ENCODE data around the gene ANAPC13.

The ANAPC13 gene

GRCh38 chr3:134463676-134464063, 22.1 kb downstream of the ANAPC13 start:
- TF ChIP-seq, protein P1, sequence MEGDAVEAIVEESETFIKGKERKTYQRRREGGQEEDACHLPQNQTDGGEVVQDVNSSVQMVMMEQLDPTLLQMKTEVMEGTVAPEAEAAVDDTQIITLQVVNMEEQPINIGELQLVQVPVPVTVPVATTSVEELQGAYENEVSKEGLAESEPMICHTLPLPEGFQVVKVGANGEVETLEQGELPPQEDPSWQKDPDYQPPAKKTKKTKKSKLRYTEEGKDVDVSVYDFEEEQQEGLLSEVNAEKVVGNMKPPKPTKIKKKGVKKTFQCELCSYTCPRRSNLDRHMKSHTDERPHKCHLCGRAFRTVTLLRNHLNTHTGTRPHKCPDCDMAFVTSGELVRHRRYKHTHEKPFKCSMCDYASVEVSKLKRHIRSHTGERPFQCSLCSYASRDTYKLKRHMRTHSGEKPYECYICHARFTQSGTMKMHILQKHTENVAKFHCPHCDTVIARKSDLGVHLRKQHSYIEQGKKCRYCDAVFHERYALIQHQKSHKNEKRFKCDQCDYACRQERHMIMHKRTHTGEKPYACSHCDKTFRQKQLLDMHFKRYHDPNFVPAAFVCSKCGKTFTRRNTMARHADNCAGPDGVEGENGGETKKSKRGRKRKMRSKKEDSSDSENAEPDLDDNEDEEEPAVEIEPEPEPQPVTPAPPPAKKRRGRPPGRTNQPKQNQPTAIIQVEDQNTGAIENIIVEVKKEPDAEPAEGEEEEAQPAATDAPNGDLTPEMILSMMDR (conservative IDR thresholded peaks at IDR 0.05), result no peak
- H3K27ac ChIP-seq, result no peak overlapping the region

DNA sequence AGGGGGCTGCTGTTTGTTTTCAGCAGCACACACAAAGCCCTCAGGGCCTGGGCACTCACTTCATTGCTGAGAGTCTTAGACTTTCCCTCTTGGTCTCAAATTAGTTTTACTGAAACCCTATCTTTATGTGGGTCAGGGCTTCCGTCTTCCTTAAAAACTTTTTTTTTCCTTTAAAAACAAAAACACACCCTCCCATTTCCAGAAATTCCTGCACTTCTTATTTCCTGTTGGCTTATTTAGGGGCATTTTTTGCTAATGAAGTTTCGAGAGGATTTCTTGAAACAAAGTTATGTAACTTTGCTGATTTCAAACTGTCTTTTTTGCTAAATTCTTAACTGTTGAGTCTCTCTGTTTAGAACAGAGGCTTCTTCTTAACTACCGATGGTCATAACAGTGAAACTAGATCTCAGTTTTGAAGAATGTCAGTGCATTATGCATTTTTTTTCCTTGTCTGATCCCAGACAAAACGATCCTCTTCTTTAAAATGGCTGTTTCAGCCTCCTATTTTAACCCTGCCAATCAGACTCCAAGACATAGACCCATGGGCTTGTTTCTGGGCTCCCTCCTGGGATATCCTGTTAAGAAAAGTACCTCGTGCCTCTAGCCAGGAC, 23.3 kb downstream of the ANAPC13 start:
- TF ChIP-seq, protein P1 (conservative IDR thresholded peaks at IDR 0.05), result no peak
- H3K27ac ChIP-seq, result no peak overlapping the region

- H3K27ac ChIP-seq, result no peak overlapping the region
Observed at GRCh38 chr3:134460965-134461364, 24.8 kb downstream of the ANAPC13 start.

GRCh38 chr3:134459562-134459961, 26.2 kb downstream of the ANAPC13 start:
- H3K27ac ChIP-seq, result no peak overlapping the region
- TF ChIP-seq, protein P1 (conservative IDR thresholded peaks at IDR 0.05), result no peak

More at GRCh38 chr3:134460965-134461364, 24.8 kb downstream of the ANAPC13 start:
- TF ChIP-seq, protein P1 (conservative IDR thresholded peaks at IDR 0.05), result no peak

DNA sequence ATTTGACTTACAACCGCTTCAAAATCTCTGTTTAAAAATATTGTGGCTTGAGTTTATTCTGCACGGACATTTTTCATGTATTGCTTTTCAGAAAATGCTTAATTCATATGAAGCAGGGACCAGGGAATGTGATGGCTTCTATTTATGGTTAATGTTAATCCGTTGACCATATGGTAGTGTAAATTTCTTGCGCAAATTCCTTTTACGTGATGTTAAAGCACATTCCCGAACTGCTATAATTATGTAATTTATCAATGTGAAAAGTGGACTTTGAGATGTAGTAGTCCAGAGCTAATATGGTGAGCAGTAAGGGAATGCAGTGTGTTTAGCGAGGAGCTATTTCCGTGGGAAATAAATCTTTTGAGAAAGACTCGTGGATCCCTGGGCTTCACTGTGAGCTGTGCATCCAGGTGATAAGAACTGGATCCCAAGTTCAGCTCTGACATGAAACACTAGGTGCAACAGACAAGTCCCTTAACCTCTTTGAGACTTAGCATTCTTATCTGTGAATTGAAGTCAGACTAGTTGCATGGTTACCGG, 27.3 kb downstream of the ANAPC13 start:
- TF ChIP-seq, protein P1 (conservative IDR thresholded peaks at IDR 0.05), result no peak
- no peak overlapping the region for H3K27ac ChIP-seq

DNA sequence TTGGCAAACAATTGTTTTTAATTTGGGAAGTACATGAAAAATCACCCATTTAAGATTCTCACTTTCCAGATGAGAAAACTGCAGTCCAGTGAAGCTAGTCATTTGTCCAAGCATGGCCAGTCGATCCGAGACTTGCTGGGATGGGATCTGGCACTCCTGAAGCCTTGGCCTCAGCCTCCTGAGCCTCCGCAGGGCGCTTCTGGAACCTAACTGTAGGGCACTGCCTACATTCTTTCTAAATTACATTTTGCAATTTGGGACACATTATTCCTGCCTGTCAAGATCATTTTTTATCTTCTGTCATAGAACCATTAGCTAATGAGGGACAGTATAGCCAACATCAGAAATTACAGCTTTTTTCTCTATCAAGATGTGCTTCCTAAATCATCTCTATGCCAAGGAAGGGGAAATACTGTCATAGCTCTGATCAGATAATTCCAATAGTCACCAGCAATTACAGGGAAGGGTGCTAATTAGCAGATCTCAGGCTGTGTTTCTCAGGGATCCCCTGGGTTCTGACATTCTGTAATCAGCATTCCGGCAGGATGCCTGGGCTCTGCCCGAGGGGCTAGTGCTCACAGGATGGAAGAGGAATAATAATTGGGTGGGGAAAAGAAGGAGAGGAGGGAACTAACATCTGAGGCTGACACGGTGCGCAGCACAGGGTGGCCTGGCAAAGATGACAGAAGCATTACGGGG, 28.3 kb downstream of the ANAPC13 start:
- H3K27ac ChIP-seq, result no peak overlapping the region
- TF ChIP-seq, protein P1 (conservative IDR thresholded peaks at IDR 0.05), result no peak

DNA sequence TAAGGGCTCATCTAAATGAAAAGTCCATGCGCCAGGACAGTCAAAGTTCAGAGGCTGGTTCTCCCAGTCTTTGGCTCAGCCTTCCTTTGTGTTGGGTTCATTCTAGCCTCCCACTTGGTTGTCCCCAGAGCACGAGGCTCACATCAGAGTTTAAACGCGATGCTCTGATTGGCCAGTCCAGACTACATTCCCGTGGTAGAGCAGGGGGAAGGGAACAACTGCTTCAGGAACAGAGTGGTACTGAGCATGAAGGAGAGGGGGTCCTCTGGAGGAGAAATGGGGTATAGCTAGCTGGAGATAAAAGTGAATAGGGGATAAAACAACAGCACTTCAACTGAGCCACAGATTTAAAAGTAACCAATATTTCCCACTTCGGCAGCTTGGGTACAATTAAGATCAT, 32.2 kb downstream of the ANAPC13 start:
- TF ChIP-seq, protein P1 (conservative IDR thresholded peaks at IDR 0.05), result no peak
- no peak overlapping the region for H3K27ac ChIP-seq
